Liver (tissue), 3 donors: ENCODE results near the gene SELENOP.

ENCODE experiments used
- TAF1 ChIP-seq: conservative IDR thresholded peaks from 2 replicates; pipeline ENCODE4 v1.6.1; 2016; ENCODE audit warnings: antibody characterized with exemption, mild to moderate bottlenecking
- TF ChIP-seq, protein P1 (sequence below): fragments of 150-350 bp; IDR thresholded peaks from 2 replicates; pipeline ENCODE4 v1.5.1; 2017; ENCODE audit warnings: improper control_type of control experiment, low read depth, low read length; ENCODE audit not compliant: missing input control
- donor health status: healthy.
- donor health status: healthy.

DNA sequence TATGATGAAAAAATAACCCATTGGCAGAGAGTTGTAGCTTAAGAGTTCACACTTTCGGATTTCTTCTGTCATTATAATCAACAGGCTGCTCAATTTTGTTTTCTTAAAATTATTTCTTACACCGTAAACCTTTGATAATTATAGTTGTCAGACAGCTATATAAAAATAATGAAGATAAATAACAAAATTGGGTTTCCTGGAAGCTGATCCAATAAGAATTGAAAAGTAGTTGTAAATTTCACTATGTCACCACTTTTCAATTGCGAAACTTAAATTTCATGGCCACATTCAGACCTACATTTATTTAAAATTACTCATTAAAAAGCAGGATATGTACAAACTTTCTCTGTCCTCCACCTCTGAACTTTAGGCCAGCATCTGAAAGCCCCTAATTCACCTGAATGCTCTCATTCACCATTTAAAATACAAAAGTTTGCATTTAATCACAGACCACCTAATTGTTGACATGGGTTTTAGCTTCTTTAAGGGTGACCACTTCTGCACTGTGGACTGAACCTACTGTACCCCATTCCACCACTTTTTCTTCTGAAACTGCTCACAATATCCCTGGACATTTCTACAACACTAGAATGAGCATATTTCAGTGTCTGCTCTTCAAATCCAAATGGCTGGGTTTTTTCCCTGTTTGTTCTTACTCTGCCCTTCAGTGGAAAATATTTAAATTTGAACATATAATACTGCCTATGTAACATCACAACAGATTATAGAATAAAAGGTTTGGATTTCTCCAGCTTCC is 680 bp downstream of the SELENOP start:
- TF ChIP-seq TAF1: no peak
- TF ChIP-seq, protein P1, sequence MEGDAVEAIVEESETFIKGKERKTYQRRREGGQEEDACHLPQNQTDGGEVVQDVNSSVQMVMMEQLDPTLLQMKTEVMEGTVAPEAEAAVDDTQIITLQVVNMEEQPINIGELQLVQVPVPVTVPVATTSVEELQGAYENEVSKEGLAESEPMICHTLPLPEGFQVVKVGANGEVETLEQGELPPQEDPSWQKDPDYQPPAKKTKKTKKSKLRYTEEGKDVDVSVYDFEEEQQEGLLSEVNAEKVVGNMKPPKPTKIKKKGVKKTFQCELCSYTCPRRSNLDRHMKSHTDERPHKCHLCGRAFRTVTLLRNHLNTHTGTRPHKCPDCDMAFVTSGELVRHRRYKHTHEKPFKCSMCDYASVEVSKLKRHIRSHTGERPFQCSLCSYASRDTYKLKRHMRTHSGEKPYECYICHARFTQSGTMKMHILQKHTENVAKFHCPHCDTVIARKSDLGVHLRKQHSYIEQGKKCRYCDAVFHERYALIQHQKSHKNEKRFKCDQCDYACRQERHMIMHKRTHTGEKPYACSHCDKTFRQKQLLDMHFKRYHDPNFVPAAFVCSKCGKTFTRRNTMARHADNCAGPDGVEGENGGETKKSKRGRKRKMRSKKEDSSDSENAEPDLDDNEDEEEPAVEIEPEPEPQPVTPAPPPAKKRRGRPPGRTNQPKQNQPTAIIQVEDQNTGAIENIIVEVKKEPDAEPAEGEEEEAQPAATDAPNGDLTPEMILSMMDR: no peak
